Naive thymus-derived CD8-positive, alpha-beta T cell (primary cell): ENCODE results near the gene CAPN12. TPM values are rescaled to one million over a fixed set of nuclear protein-coding genes. Genes with fewer than 3 reads are reported as not detected.

Experiments
- ATAC-seq, 2 donors: fragments of 150-1000 bp; cut with Tn5 transposase in 1 of 2; sonication (Bioruptor Pico), chemical (Tn5 transposase) in 1 of 2; 1 replicate in 1 of 2; 2 replicates in 1 of 2; pipeline ENCODE4 v1.10.0; 2021; ENCODE audit warnings: mild to moderate bottlenecking in 2 of 2, moderate library complexity in 2 of 2
- POLR2A ChIA-PET: fragments of 350-600 bp; sonication (Branson Sonifier 250); formaldehyde crosslinking; loops from one replicate; lab custom pipeline; 2021; ENCODE audit warnings: antibody characterized with exemption; lab: Charles Lee
- DNase-seq, 10 donors: peaks; one replicate each; pipeline versions ENCODE4 v3.0.0 to v3.0.0-alpha.2; 2020 to 2022
- H3K27ac Mint-ChIP-seq, 10 donors: one replicate each; pipeline ENCODE4 v1.8.0; 2020 to 2022; ENCODE audit warnings: mild to moderate bottlenecking in 10 of 10, mixed read lengths in 10 of 10, moderate library complexity in 4 of 10, inconsistent platforms in 1 of 10
- H3K27me3 Mint-ChIP-seq, 5 donors: one replicate each; pipeline ENCODE4 v1.8.0; 2021 to 2022; ENCODE audit warnings: mixed read lengths in 5 of 5
- H3K36me3 Mint-ChIP-seq, 3 donors: one replicate each; pipeline ENCODE4 v1.8.0; 2020 to 2022; ENCODE audit warnings: mixed read lengths in 3 of 3, mild to moderate bottlenecking in 2 of 3, inconsistent platforms in 1 of 3
- H3K4me1 Mint-ChIP-seq, 4 donors: one replicate each; pipeline ENCODE4 v1.8.0; 2021 to 2022; ENCODE audit warnings: mixed read lengths in 4 of 4
- H3K4me3 Mint-ChIP-seq, 10 donors: one replicate each; pipeline ENCODE4 v1.8.0; 2020 to 2022; ENCODE audit warnings: mild to moderate bottlenecking in 10 of 10, mixed read lengths in 10 of 10, moderate library complexity in 6 of 10, inconsistent platforms in 1 of 10
- H3K9me3 Mint-ChIP-seq, 9 donors: one replicate each; pipeline ENCODE4 v1.8.0; 2020 to 2022; ENCODE audit warnings: mixed read lengths in 9 of 9, mild to moderate bottlenecking in 3 of 9, inconsistent platforms in 1 of 9, moderate library complexity in 1 of 9
- polyA plus RNA-seq, 3 donors: library from polyadenylated mRNA; unstranded; fragments of 300-500 nt; fragmentation: Illumina TruSeq; gene quantifications; one replicate each; pipeline ENCODE4 v1.2.3, GENCODE V29; 2021
- total RNA-seq, 8 experiments: library from RNA in 2 of 8; stranded (reverse) in 2 of 8; gene quantifications; one replicate each; pipeline ENCODE4 v1.2.3 and lab custom pipeline; 2021 to 2026

CAPN12 gene
- total and polyA plus RNA-seq, 5 experiments from 2014 or later = 2.0 to 8.2 (median 6.2) TPM

- DNase-seq (no peak), ATAC-seq (no peak)
- Mint-ChIP-seq H3K4me1 (no peaks in the 10 kb centered on the region), H3K9me3 (no peaks in the 10 kb centered on the region), H3K36me3 (peaks cover 0 to 18% (median 3%) of the 10 kb centered on the region in 3 donors), H3K4me3 (no peak overlapping the region), H3K27ac (no peak overlapping the region), H3K27me3 (no peaks in the 10 kb centered on the region)
- POLR2A ChIA-PET = no interaction called here
Observed at GRCh38 chr19:38719761-38720558, 24.3 kb downstream of the CAPN12 start.

GRCh38 chr19:38718747-38719543 is 25.3 kb downstream of the CAPN12 start:
- no peak overlapping the region for H3K27ac Mint-ChIP-seq

GRCh38 chr19:38717855-38718254 is 26.4 kb downstream of the CAPN12 start:
- ATAC-seq (no peak), DNase-seq (no peak)
- Mint-ChIP-seq H3K4me3 (no peak overlapping the region), H3K27ac (no peak overlapping the region), H3K9me3 (no peaks in the 10 kb centered on the region), H3K27me3 (no peaks in the 10 kb centered on the region), H3K36me3 (peaks cover 0 to 19% (median 3%) of the 10 kb centered on the region in 3 donors), H3K4me1 (no peaks in the 10 kb centered on the region)
- POLR2A ChIA-PET = no interaction called here

More at GRCh38 chr19:38718747-38719543, 25.3 kb downstream of the CAPN12 start:
- DNase-seq = no peak
- H3K36me3 Mint-ChIP-seq = peaks cover 0 to 17% (median 3%) of the 10 kb centered on the region in 3 donors
- H3K4me3 Mint-ChIP-seq = no peak overlapping the region
- POLR2A ChIA-PET = no interaction called here
- H3K4me1 Mint-ChIP-seq = no peaks in the 10 kb centered on the region
- no peak for ATAC-seq
- H3K9me3 Mint-ChIP-seq = no peaks in the 10 kb centered on the region
- no peaks in the 10 kb centered on the region for H3K27me3 Mint-ChIP-seq

- H3K36me3 Mint-ChIP-seq = peaks cover 0 to 19% (median 3%) of the 10 kb centered on the region in 3 donors
- H3K27me3 Mint-ChIP-seq = no peaks in the 10 kb centered on the region
- POLR2A ChIA-PET = no interaction called here
- DNase-seq (no peak), ATAC-seq (no peak)
- no peak overlapping the region for H3K4me3 Mint-ChIP-seq
- no peaks in the 10 kb centered on the region for H3K9me3 Mint-ChIP-seq
- H3K4me1 Mint-ChIP-seq = no peaks in the 10 kb centered on the region
- no peak overlapping the region for H3K27ac Mint-ChIP-seq
Observed at GRCh38 chr19:38717051-38717450, 27.2 kb downstream of the CAPN12 start.

- Mint-ChIP-seq H3K27me3 (no peaks in the 10 kb centered on the region), H3K36me3 (peaks cover 0 to 27% (median 5%) of the 10 kb centered on the region in 3 donors), H3K4me3 (no peak overlapping the region), H3K4me1 (no peaks in the 10 kb centered on the region), H3K27ac (no peak overlapping the region), H3K9me3 (no peaks in the 10 kb centered on the region)
- ATAC-seq = no peak
- POLR2A ChIA-PET = no interaction called here
- DNase-seq = no peak
Observed at GRCh38 chr19:38715555-38715954, 28.7 kb downstream of the CAPN12 start.

GRCh38 chr19:38714354-38714778 is 29.9 kb downstream of the CAPN12 start:
- no peaks in the 10 kb centered on the region for H3K27me3 Mint-ChIP-seq
- ATAC-seq = no peak
- no peaks in the 10 kb centered on the region for H3K4me1 Mint-ChIP-seq
- no peaks in the 10 kb centered on the region for H3K9me3 Mint-ChIP-seq
- POLR2A ChIA-PET = interaction anchor here (0.6 kb wide), 1 partner anchor 159 kb away, joined by 4 read pairs; no protein-coding TSS in a partner anchor
- no peak for DNase-seq
- peak overlapping the region in 2 of 10 donors; percentile 1 to 59 for H3K27ac Mint-ChIP-seq
- H3K36me3 Mint-ChIP-seq = peaks cover 0 to 33% (median 9%) of the 10 kb centered on the region in 3 donors
- H3K4me3 Mint-ChIP-seq = no peak overlapping the region

GRCh38 chr19:38713865-38714264 is 30.4 kb downstream of the CAPN12 start:
- Mint-ChIP-seq H3K4me1 (no peaks in the 10 kb centered on the region), H3K9me3 (no peaks in the 10 kb centered on the region), H3K27me3 (no peaks in the 10 kb centered on the region), H3K4me3 (no peak overlapping the region), H3K36me3 (peaks cover 0 to 35% (median 9%) of the 10 kb centered on the region in 3 donors), H3K27ac (peak overlapping the region in 2 of 10 donors; percentile 14 to 59)
- POLR2A ChIA-PET = no interaction called here
- ATAC-seq (no peak), DNase-seq (no peak)

GRCh38 chr19:38713227-38713649 is 31.0 kb downstream of the CAPN12 start:
- no peak for DNase-seq
- peaks cover 0 to 35% (median 12%) of the 10 kb centered on the region in 3 donors for H3K36me3 Mint-ChIP-seq
- POLR2A ChIA-PET = no interaction called here
- no peak for ATAC-seq
- no peak overlapping the region for H3K4me3 Mint-ChIP-seq
- peak overlapping the region in 1 of 10 donors; percentile 59 for H3K27ac Mint-ChIP-seq
- H3K4me1 Mint-ChIP-seq = peaks cover 0 to under 1% (median 0%) of the 10 kb centered on the region in 4 donors
- H3K27me3 Mint-ChIP-seq = no peaks in the 10 kb centered on the region
- no peaks in the 10 kb centered on the region for H3K9me3 Mint-ChIP-seq

GRCh38 chr19:38712161-38712748 is 32.0 kb downstream of the CAPN12 start:
- Mint-ChIP-seq H3K9me3 (no peaks in the 10 kb centered on the region), H3K4me3 (no peak overlapping the region), H3K27ac (no peak overlapping the region), H3K36me3 (peaks cover 0 to 34% (median 14%) of the 10 kb centered on the region in 3 donors), H3K4me1 (peaks cover 0 to 2% (median 0%) of the 10 kb centered on the region in 4 donors), H3K27me3 (no peaks in the 10 kb centered on the region)
- no peak for DNase-seq
- ATAC-seq = no peak
- POLR2A ChIA-PET = no interaction called here

- POLR2A ChIA-PET = no interaction called here
- ATAC-seq (no peak), DNase-seq (no peak)
- Mint-ChIP-seq H3K27me3 (no peaks in the 10 kb centered on the region), H3K4me1 (peaks cover 0 to 2% (median 0%) of the 10 kb centered on the region in 4 donors), H3K36me3 (peaks cover 0 to 32% (median 14%) of the 10 kb centered on the region in 3 donors), H3K9me3 (no peaks in the 10 kb centered on the region), H3K4me3 (no peak overlapping the region), H3K27ac (no peak overlapping the region)
Observed at GRCh38 chr19:38711726-38712153, 32.5 kb downstream of the CAPN12 start.

- no peak for ATAC-seq
- peaks cover 0 to 27% (median 13%) of the 10 kb centered on the region in 3 donors for H3K36me3 Mint-ChIP-seq
- no peak overlapping the region for H3K4me3 Mint-ChIP-seq
- peaks cover 0 to 2% (median 0%) of the 10 kb centered on the region in 4 donors for H3K4me1 Mint-ChIP-seq
- no peaks in the 10 kb centered on the region for H3K9me3 Mint-ChIP-seq
- POLR2A ChIA-PET = interaction anchor here (0.6 kb wide), 1 partner anchor 218 kb away, joined by 4 read pairs; no protein-coding TSS in a partner anchor
- no peaks in the 10 kb centered on the region for H3K27me3 Mint-ChIP-seq
- DNase-seq = no peak
- no peak overlapping the region for H3K27ac Mint-ChIP-seq
Observed at GRCh38 chr19:38710928-38711725, 33.1 kb downstream of the CAPN12 start.

GRCh38 chr19:38710416-38710702 is 33.9 kb downstream of the CAPN12 start:
- peaks cover 0 to 2% (median 0%) of the 10 kb centered on the region in 4 donors for H3K4me1 Mint-ChIP-seq
- H3K36me3 Mint-ChIP-seq = peaks cover 0 to 31% (median 12%) of the 10 kb centered on the region in 3 donors
- ATAC-seq (no peak), DNase-seq (no peak)
- POLR2A ChIA-PET = interaction anchor here (0.6 kb wide), 1 partner anchor 217 kb away, joined by 4 read pairs; no protein-coding TSS in a partner anchor
- H3K4me3 Mint-ChIP-seq = peak overlapping the region in 1 of 10 donors; percentile 33
- H3K9me3 Mint-ChIP-seq = no peaks in the 10 kb centered on the region
- no peaks in the 10 kb centered on the region for H3K27me3 Mint-ChIP-seq
- no peak overlapping the region for H3K27ac Mint-ChIP-seq
